ENCODE measurements around the gene CASTOR1.

The CASTOR1 gene

GRCh38 chr22:30286331-30286730, 3.0 kb downstream of the CASTOR1 start:
- ATAC-seq (no peak), DNase-seq (no peak)
- Mint-ChIP-seq H3K27me3 (no peaks in the 10 kb centered on the region), H3K4me1 (peaks cover 57% of the 10 kb centered on the region), H3K27ac (peak overlapping the region in 1 of 2 donors; percentile 79), H3K9me3 (no peaks in the 10 kb centered on the region), H3K4me3 (no peak overlapping the region)

GRCh38 chr22:30285846-30286200, 3.5 kb downstream of the CASTOR1 start:
- H3K9me3 Mint-ChIP-seq = no peaks in the 10 kb centered on the region
- no peak for ATAC-seq
- no peak for DNase-seq
- no peak overlapping the region for H3K4me3 Mint-ChIP-seq
- no peaks in the 10 kb centered on the region for H3K27me3 Mint-ChIP-seq
- H3K27ac Mint-ChIP-seq = no peak overlapping the region
- H3K4me1 Mint-ChIP-seq = peaks cover 52% of the 10 kb centered on the region

- H3K9me3 Mint-ChIP-seq = no peaks in the 10 kb centered on the region
- no peaks in the 10 kb centered on the region for H3K27me3 Mint-ChIP-seq
- ATAC-seq (no peak), DNase-seq (no peak)
- no peak overlapping the region for H3K4me3 Mint-ChIP-seq
- H3K4me1 Mint-ChIP-seq = peaks cover 47% of the 10 kb centered on the region
- H3K27ac Mint-ChIP-seq = no peak overlapping the region
Observed at GRCh38 chr22:30285176-30285845, 4.0 kb downstream of the CASTOR1 start.

GRCh38 chr22:30284666-30285065, 4.6 kb downstream of the CASTOR1 start:
- no peak overlapping the region for H3K4me3 Mint-ChIP-seq
- no peak for ATAC-seq
- no peaks in the 10 kb centered on the region for H3K9me3 Mint-ChIP-seq
- H3K4me1 Mint-ChIP-seq = peaks cover 43% of the 10 kb centered on the region
- no peaks in the 10 kb centered on the region for H3K27me3 Mint-ChIP-seq
- no peak for DNase-seq
- peak overlapping the region in 1 of 2 donors; percentile 19 for H3K27ac Mint-ChIP-seq

- H3K27ac Mint-ChIP-seq = no peak overlapping the region
- no peak overlapping the region for H3K4me3 Mint-ChIP-seq
- H3K27me3 Mint-ChIP-seq = no peaks in the 10 kb centered on the region
- ATAC-seq (no peak), DNase-seq (no peak)
- no peaks in the 10 kb centered on the region for H3K9me3 Mint-ChIP-seq
- H3K4me1 Mint-ChIP-seq = peaks cover 44% of the 10 kb centered on the region
Observed at GRCh38 chr22:30284172-30284571, 5.1 kb downstream of the CASTOR1 start.

GRCh38 chr22:30283342-30283741, 6.0 kb downstream of the CASTOR1 start:
- DNase-seq = no peak
- no peaks in the 10 kb centered on the region for H3K9me3 Mint-ChIP-seq
- no peak overlapping the region for H3K4me3 Mint-ChIP-seq
- H3K27me3 Mint-ChIP-seq = no peaks in the 10 kb centered on the region
- no peak for ATAC-seq
- peak overlapping the region; percentile 72 to 85 for H3K27ac Mint-ChIP-seq
- peaks cover 45% of the 10 kb centered on the region for H3K4me1 Mint-ChIP-seq

- Mint-ChIP-seq H3K27ac (peak overlapping the region; percentile 72 to 85), H3K27me3 (no peaks in the 10 kb centered on the region), H3K4me3 (no peak overlapping the region), H3K4me1 (peaks cover 45% of the 10 kb centered on the region), H3K9me3 (no peaks in the 10 kb centered on the region)
- DNase-seq (no peak), ATAC-seq (no peak)
Observed at GRCh38 chr22:30282616-30283046, 6.7 kb downstream of the CASTOR1 start.

GRCh38 chr22:30280505-30280904, 8.8 kb downstream of the CASTOR1 start:
- Mint-ChIP-seq H3K27me3 (no peaks in the 10 kb centered on the region), H3K4me3 (no peak overlapping the region), H3K9me3 (no peaks in the 10 kb centered on the region), H3K4me1 (peaks cover 45% of the 10 kb centered on the region), H3K27ac (no peak overlapping the region)
- ATAC-seq = no peak
- no peak for DNase-seq

- Mint-ChIP-seq H3K27me3 (no peaks in the 10 kb centered on the region), H3K4me1 (peaks cover 51% of the 10 kb centered on the region), H3K4me3 (no peak overlapping the region), H3K9me3 (no peaks in the 10 kb centered on the region), H3K27ac (no peak overlapping the region)
- DNase-seq (no peak), ATAC-seq (no peak)
Observed at GRCh38 chr22:30279932-30280331, 9.4 kb downstream of the CASTOR1 start.

GRCh38 chr22:30279046-30279788, 10.1 kb downstream of the CASTOR1 start:
- H3K4me1 Mint-ChIP-seq = peaks cover 58% of the 10 kb centered on the region
- H3K27ac Mint-ChIP-seq = no peak overlapping the region
- H3K9me3 Mint-ChIP-seq = no peaks in the 10 kb centered on the region
- peak; percentile 28 for ATAC-seq
- DNase-seq = no peak
- H3K4me3 Mint-ChIP-seq = no peak overlapping the region
- H3K27me3 Mint-ChIP-seq = no peaks in the 10 kb centered on the region

- ATAC-seq = no peak
- Mint-ChIP-seq H3K27ac (peak overlapping the region in 1 of 2 donors; percentile 80), H3K9me3 (no peaks in the 10 kb centered on the region), H3K4me1 (peaks cover 63% of the 10 kb centered on the region), H3K4me3 (no peak overlapping the region), H3K27me3 (no peaks in the 10 kb centered on the region)
- no peak for DNase-seq
Observed at GRCh38 chr22:30277547-30278344, 11.6 kb downstream of the CASTOR1 start.

- ATAC-seq (no peak), DNase-seq (no peak)
- H3K27me3 Mint-ChIP-seq = no peaks in the 10 kb centered on the region
- peaks cover 67% of the 10 kb centered on the region for H3K4me1 Mint-ChIP-seq
- H3K27ac Mint-ChIP-seq = peak overlapping the region; percentile 29 to 67
- no peaks in the 10 kb centered on the region for H3K9me3 Mint-ChIP-seq
- peak overlapping the region in 1 of 2 donors; percentile 56 for H3K4me3 Mint-ChIP-seq
Observed at GRCh38 chr22:30276039-30276438, 13.3 kb downstream of the CASTOR1 start.

GRCh38 chr22:30275625-30276024, 13.7 kb downstream of the CASTOR1 start:
- Mint-ChIP-seq H3K27ac (peak overlapping the region in 1 of 2 donors; percentile 67), H3K4me1 (peaks cover 71% of the 10 kb centered on the region), H3K27me3 (no peaks in the 10 kb centered on the region), H3K4me3 (peak overlapping the region in 1 of 2 donors; percentile 56), H3K9me3 (no peaks in the 10 kb centered on the region)
- peak; percentile 42 for ATAC-seq
- DNase-seq = no peak

- ATAC-seq (no peak), DNase-seq (no peak)
- Mint-ChIP-seq H3K27me3 (no peaks in the 10 kb centered on the region), H3K9me3 (no peaks in the 10 kb centered on the region), H3K4me3 (no peak overlapping the region), H3K27ac (peak overlapping the region in 1 of 2 donors; percentile 35), H3K4me1 (peaks cover 74% of the 10 kb centered on the region)
Observed at GRCh38 chr22:30274437-30274812, 14.9 kb downstream of the CASTOR1 start.

GRCh38 chr22:30273711-30274436, 15.4 kb downstream of the CASTOR1 start:
- ATAC-seq (no peak), DNase-seq (no peak)
- Mint-ChIP-seq H3K9me3 (no peaks in the 10 kb centered on the region), H3K4me3 (no peak overlapping the region), H3K27ac (no peak overlapping the region), H3K27me3 (no peaks in the 10 kb centered on the region), H3K4me1 (peaks cover 75% of the 10 kb centered on the region)

Data from stimulated activated naive CD8-positive, alpha-beta T cell treated with anti-CD3 and anti-CD28 coated beads, Interleukin-15, amount 100 ng/mL, for 72 hours (primary cell).